GM19397 (cell line): ENCODE data around the gene FAM120B.
"Not testable (repeated sequence)": the region's sequence is repeated elsewhere in the genome, so short reads cannot be mapped to it uniquely, and the experiment has no call there.

Source experiments
- ATAC-seq: cut with Tn5 transposase; IDR thresholded peaks from one replicate; pipeline ENCODE4 v1.9.1; 2021; ENCODE audit warnings: mild to moderate bottlenecking, moderate library complexity; ENCODE audit not compliant: unreplicated experiment

The FAM120B gene

GRCh38 chr6:170296423-170296745 lies 10.2 kb upstream of the FAM120B start:
- no peak for ATAC-seq

GRCh38 chr6:170296746-170297575 lies 9.6 kb upstream of the FAM120B start:
- ATAC-seq: no peak

- ATAC-seq: no peak
These were observed 8.8 kb upstream of the FAM120B start for GRCh38 chr6:170297576-170298330.

- no peak for ATAC-seq
These were observed 7.9 kb upstream of the FAM120B start for GRCh38 chr6:170298688-170299087.

- ATAC-seq: no peak
These were observed 5.4 kb upstream of the FAM120B start for GRCh38 chr6:170301184-170301583.

GRCh38 chr6:170305805-170306323 lies 694 bp upstream of the FAM120B start:
- ATAC-seq: peak; percentile 19

GRCh38 chr6:170307080-170307545 lies 555 bp downstream of the FAM120B start:
- ATAC-seq: no peak

- no peak for ATAC-seq
These were observed 2.2 kb downstream of the FAM120B start for GRCh38 chr6:170308761-170309160.

GRCh38 chr6:170311696-170312095 lies 5.1 kb downstream of the FAM120B start:
- no peak for ATAC-seq

GRCh38 chr6:170312876-170313275 lies 6.3 kb downstream of the FAM120B start:
- ATAC-seq: no peak

- ATAC-seq: no peak
These were observed 7.2 kb downstream of the FAM120B start for GRCh38 chr6:170313716-170314295.

- no peak for ATAC-seq
These were observed 8.4 kb downstream of the FAM120B start for GRCh38 chr6:170314983-170315382.

GRCh38 chr6:170316071-170316470 lies 9.5 kb downstream of the FAM120B start:
- no peak for ATAC-seq

- no peak for ATAC-seq
These were observed 10.5 kb downstream of the FAM120B start for GRCh38 chr6:170317076-170317475.

- ATAC-seq: no peak
These were observed 11.2 kb downstream of the FAM120B start for GRCh38 chr6:170317718-170318117.

GRCh38 chr6:170329321-170329720 lies 22.8 kb downstream of the FAM120B start:
- ATAC-seq: no peak

GRCh38 chr6:170335199-170335598 lies 28.6 kb downstream of the FAM120B start:
- not testable (repeated sequence) for ATAC-seq

- ATAC-seq: no peak
These were observed 38.3 kb downstream of the FAM120B start for GRCh38 chr6:170344631-170345576.

GRCh38 chr6:170345662-170346061 lies 39.1 kb downstream of the FAM120B start:
- no peak for ATAC-seq

- no peak for ATAC-seq
These were observed 40.1 kb downstream of the FAM120B start for GRCh38 chr6:170346649-170347048.
